VCaP (cell line): ENCODE measurements around the gene RAD9B.
"Not testable (repeated sequence)": the region's sequence is repeated elsewhere in the genome, so short reads cannot be mapped to it uniquely, and the experiment has no call there.

ENCODE experiments used
- H3K27ac ChIP-seq: fragments of 450-650 bp; 2 replicates; pipeline ENCODE4 v1.5.1; 2017
- TF ChIP-seq, protein P1 (sequence below): fragments of 450-650 bp; conservative IDR thresholded peaks from 2 replicates; pipeline ENCODE4 v1.5.1; 2017; ENCODE audit warnings: mild to moderate bottlenecking, moderate library complexity

Gene RAD9B

DNA sequence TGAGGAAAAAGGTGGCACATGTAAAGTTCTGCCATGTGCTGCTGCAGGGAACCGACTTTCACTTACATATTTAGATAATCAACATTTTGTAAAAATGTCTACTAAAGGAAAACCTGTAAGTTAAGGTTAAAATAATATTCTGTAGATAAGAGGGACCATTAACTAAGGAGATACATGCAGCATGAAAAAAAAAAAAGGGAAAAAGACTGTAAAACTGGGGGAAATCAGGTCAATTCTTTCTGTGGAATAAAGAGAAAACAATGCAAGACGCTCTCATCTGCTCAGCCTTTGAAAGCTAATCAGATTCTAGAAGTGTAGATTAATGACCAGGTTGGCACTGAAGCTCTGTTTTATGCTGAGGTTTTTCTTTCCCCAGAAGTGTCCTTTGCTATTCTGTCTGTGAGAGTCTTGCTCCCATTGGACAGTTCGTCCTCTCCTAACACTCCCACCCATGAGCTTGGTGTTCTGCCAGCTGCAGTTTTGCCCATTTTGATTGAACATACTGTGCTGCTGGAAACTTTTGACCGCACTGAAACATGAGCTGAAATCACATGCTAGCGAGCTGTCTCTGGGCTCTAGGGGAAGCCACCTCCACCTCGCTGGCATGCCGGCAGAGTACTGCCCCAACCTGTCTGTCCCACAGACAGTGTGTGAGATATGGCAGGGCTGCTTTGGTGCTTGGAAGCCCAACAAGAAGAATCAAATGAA, 41.3 kb downstream of the RAD9B start:
- TF ChIP-seq, protein P1, sequence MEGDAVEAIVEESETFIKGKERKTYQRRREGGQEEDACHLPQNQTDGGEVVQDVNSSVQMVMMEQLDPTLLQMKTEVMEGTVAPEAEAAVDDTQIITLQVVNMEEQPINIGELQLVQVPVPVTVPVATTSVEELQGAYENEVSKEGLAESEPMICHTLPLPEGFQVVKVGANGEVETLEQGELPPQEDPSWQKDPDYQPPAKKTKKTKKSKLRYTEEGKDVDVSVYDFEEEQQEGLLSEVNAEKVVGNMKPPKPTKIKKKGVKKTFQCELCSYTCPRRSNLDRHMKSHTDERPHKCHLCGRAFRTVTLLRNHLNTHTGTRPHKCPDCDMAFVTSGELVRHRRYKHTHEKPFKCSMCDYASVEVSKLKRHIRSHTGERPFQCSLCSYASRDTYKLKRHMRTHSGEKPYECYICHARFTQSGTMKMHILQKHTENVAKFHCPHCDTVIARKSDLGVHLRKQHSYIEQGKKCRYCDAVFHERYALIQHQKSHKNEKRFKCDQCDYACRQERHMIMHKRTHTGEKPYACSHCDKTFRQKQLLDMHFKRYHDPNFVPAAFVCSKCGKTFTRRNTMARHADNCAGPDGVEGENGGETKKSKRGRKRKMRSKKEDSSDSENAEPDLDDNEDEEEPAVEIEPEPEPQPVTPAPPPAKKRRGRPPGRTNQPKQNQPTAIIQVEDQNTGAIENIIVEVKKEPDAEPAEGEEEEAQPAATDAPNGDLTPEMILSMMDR = no peak
- H3K27ac ChIP-seq = peak overlapping the region; percentile 32

GRCh38 chr12:110543965-110544364, 41.8 kb downstream of the RAD9B start:
- TF ChIP-seq, protein P1 = no peak
- peak overlapping the region; percentile 32 for H3K27ac ChIP-seq

- H3K27ac ChIP-seq = not testable (repeated sequence)
These were observed 43.1 kb downstream of the RAD9B start for GRCh38 chr12:110545259-110545658.

GRCh38 chr12:110545812-110546211, 43.7 kb downstream of the RAD9B start:
- H3K27ac ChIP-seq = no peak overlapping the region
- TF ChIP-seq, protein P1 = no peak

GRCh38 chr12:110546339-110546738, 44.2 kb downstream of the RAD9B start:
- no peak overlapping the region for H3K27ac ChIP-seq
- TF ChIP-seq, protein P1 = no peak

DNA sequence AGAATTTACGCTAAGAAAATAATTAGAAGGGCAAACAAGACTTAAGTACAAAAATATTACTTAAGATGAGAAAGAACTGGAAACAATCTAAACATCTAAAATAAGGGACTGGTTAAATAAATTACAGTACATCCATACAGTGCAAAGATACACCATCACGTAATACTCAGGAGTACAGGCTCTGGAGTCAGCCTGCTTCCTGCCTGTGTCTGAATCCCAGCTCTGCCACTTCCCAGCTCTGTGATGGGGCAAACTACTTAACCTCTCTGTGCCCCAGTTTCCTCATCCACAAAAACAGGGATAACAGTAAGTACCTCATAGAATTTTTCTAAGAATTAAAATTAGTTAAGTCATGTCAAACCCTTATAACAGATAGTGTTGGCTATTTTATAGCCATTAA, 45.0 kb downstream of the RAD9B start:
- no peak overlapping the region for H3K27ac ChIP-seq
- TF ChIP-seq, protein P1 = no peak

DNA sequence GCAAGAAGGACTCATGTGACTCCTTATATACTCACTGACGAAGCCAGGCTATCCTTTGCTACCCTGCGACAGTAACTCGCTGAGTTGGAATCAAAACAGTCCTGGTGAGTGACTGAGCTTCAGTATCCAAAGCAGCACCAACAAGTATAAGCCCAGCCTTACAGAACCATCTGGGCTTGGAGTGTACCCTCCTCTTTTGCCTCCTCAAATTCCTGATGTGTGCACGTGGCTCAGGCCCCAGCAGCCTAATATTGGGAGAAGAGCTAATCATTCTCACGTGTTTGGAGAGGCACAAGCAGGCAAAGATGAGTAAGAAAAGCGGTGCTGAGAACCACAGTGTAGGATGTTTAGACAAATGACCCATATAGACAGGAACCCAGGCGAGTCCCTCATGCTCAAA, 46.5 kb downstream of the RAD9B start:
- TF ChIP-seq, protein P1 = no peak

GRCh38 chr12:110549716-110550115, 47.6 kb downstream of the RAD9B start:
- TF ChIP-seq, protein P1 = no peak
- H3K27ac ChIP-seq = no peak overlapping the region

More for the DNA sequence above, 46.5 kb downstream of the RAD9B start:
- no peak overlapping the region for H3K27ac ChIP-seq
